ENCODE data around the gene EFCAB12.

Gene EFCAB12

GRCh38 chr3:129442947-129443346, 14.5 kb upstream of the EFCAB12 start:
- no peak for DNase-seq

GRCh38 chr3:129442486-129442885, 14.1 kb upstream of the EFCAB12 start:
- no peak for DNase-seq

- DNase-seq, result no peak
Observed at GRCh38 chr3:129441782-129442181, 13.3 kb upstream of the EFCAB12 start.

- no peak for DNase-seq
Observed at GRCh38 chr3:129441215-129441614, 12.8 kb upstream of the EFCAB12 start.

GRCh38 chr3:129440618-129441190, 12.3 kb upstream of the EFCAB12 start:
- DNase-seq, result no peak

DNA sequence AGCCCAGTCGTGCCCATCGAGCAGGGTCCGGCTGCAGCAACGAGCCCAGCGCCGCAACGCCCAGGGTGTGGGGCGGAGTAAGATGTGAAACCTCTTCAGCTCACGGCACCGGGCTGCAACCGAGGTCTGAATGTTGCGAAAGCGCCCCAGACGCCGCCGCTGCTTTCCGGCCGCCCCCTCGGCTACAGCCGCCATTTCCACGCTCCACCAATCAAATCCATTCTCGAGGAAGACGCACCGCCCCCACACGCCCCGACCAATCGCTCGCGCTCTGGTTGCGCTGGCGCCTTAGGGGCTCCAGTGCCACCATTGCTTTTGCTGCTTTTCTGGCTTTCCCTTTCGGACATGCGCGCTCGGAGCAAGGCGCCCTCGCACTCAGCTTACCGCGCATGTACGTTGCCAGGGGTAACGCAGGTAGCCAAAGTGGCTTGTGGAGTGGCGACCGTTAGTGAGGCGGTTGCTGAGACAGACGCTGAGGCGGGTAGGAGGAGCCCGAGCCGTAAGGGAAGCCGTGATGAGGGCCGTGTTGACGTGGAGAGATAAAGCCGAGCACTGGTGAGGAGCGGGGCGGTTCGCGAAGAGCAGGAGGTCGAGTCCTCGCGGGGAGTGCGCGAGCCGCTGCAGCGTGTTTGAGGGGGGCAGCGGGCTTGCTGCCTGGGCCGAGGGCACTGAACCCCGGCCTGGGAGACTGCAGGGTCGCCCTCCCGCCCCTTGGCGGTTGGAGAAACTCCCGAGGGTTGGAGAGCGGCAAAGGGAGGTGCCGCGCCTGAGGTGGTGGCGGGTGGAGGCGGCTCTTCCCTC, 11.6 kb upstream of the EFCAB12 start, which contains the start of the genes IFT122 and MBD4:
TSS of gene IFT122 (plus strand) at position 408 of the 801 bp plus-strand sequence. CDS start at position 515, 107 bp downstream.
TSS of gene MBD4 (minus strand) at position 132 of the 801 bp plus-strand sequence. CDS start at position 17, 115 bp downstream.
- peak; percentile 98 for DNase-seq

DNA sequence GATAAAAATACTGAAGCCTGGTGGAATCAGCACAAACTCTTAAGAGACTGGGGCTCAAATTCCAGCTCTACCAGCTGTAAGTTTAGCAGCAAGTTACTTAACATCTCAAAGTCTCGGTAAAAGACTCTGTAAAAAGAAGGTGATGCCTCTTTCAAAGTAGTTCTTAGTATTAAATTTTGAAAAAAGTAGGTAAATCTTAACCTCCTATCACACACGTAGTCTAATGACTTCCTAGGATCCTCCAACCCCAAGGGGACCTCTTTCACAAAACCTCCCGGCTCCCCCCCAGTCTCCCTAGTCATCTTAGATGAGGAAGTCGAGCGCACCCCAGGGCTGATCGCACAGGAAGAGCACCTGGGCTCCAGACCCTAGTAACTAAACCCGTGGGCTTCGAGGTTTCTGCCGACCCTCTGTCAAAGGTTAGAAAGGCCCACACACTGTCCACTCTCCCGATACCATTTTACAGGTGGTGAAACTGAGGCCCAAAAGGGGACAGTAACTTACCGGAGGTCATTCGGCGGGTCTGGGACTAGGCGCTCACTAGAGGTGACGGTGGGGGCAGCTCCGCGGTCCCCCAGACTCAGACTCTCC, 10.9 kb upstream of the EFCAB12 start:
- DNase-seq, result no peak

DNA sequence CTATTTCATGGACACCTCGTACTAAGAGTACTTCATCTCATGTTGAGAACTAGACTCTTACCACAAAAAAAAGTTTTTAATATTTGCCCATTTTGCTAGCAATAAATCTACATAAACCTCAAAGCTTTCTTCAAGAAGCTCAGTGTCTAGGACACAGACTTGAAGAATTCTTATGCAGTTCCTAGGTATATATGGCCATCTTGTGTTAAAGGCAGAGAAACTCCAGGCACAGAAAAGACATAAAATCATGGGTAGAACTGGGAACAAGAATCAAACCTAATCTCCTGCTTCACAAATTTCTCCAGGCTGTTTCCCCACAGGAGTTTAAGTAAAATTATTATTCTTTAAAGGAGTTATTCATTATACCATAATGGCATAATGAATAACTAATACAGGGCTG, 6.9 kb upstream of the EFCAB12 start:
- no peak for DNase-seq

GRCh38 chr3:129434140-129434539, 5.7 kb upstream of the EFCAB12 start:
- no peak for DNase-seq

- no peak for DNase-seq
Observed at GRCh38 chr3:129433565-129433964, 5.1 kb upstream of the EFCAB12 start.

DNA sequence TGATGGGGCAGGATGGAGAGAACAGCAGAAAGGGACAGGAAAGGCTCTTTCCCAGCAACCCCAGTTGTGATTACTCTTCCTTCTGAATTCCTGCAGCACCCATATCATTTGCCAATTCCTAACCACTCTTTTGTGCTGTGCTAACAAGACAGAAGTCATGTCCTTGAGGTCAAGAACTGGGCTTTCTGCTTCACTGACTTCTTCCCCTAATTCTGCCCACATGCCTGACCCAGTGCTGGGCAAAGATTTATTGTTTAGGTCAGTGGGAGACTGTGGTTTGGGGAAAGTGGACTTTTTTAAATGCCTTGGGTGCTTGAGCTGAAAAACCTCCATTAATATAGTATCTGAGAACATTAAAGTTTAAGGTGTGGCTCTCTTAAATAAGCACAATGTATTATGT, 4.2 kb upstream of the EFCAB12 start:
- DNase-seq, result no peak

- DNase-seq, result no peak
Observed at GRCh38 chr3:129432036-129432435, 3.6 kb upstream of the EFCAB12 start.

DNA sequence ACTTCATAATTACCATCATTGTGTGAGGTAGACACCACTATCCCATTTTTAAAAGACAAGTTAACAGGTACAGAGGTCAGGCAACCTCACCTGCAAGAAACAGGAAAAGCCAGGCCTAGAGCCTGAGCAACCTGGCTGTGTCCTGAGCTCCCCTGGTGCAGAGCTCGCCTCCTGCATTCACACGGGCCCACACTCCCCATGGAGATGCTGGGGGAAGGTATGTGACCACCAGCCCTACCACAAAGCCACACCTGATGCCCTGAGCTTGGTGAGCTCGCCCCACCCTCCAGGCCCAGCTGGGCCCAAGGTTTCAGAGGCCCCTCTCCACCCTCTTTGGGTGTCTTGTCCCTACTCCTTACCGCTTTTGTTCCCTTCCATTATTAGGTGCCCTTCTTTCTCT, 1.2 kb upstream of the EFCAB12 start:
- DNase-seq, result no peak

GRCh38 chr3:129429080-129429451, 630 bp upstream of the EFCAB12 start:
- no peak for DNase-seq

DNA sequence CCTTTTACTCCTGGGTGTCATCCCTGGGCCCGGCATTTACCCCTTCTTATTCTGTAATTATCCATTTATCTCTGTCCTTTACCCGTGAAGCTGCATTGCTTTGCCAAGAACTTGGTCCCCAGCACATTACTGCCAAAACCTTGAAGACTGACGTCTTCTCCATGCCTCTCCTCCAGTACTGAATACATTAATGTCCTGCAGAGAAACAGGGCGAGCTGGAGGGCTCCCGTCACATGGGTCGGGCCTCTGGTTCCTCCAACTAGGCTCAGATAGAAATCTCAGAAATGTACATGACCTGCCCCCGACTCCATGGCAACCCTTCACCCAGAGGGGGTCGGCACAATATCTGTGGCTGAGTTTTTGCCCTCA, 445 bp downstream of the EFCAB12 start:
- DNase-seq, result no peak

GRCh38 chr3:129425619-129426018, 2.8 kb downstream of the EFCAB12 start:
- DNase-seq, result no peak

DNA sequence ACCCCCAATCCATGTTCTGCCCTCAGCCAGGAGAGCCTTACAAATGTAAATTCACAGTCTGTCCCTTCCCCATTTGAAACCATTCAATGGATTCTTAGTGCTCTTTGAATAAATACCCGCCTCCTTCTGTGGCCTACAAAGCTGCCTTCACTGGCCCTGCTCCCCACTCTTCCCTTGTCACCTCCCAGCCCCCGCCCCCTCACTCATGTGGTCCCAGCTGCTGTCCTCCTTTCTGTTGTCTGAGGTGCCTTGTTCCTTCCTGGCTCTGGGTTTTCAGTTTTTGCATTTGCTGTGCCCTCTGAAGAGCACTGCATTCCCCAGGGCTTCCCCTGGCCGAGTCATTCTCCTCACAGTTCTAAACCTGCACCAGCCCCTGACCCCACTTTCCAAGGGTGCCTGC, 3.2 kb downstream of the EFCAB12 start:
- DNase-seq, result no peak

GRCh38 chr3:129424185-129424841, 4.1 kb downstream of the EFCAB12 start:
- DNase-seq, result peak; percentile 10

GRCh38 chr3:129422897-129423296, 5.5 kb downstream of the EFCAB12 start:
- DNase-seq, result no peak

- no peak for DNase-seq
Observed at GRCh38 chr3:129421988-129422745, 6.3 kb downstream of the EFCAB12 start.

GRCh38 chr3:129421236-129421883, 7.1 kb downstream of the EFCAB12 start:
- no peak for DNase-seq

DNA sequence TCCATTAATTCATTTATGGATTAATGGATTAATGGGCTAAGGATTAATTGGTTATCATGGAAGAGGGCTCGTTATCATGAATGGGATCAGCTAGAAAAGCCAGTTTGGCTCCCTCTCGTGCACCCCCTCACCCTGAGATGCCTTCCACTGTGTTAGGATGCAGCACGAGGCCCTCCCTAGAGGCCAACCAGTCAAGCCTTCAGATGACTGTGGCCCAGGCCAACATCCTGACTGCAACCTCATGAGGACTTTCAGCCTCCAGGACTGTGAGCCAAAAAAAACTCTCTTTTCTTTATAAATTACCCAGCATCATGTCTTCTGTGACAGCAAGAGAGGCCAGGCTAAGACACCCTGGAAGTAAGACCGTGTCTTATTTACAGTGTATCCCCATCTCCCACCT, 9.0 kb downstream of the EFCAB12 start:
- DNase-seq, result no peak
